KG1 (cell line): ENCODE measurements around the gene SMPX.

ENCODE experiments used
- DNase-seq: peaks from one replicate; lab custom pipeline; 2025; lab: John Stamatoyannopoulos, UW

Gene SMPX

DNA sequence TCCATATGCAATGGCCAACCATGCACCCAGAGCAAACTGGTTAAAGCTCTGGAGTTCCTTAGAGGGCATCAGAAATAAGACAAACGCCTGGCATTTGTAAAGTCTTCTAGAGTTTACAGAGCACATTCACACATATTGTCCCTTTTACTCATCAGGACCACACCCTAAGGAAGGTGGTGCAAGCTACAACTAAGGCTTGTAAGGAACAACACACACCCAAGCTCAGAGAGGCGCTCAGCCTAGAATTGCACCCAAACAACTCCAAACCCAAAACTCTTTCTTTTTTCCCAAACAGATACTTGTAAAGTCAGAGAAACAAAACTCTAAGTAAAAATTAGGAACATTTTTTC lies 46.1 kb downstream of the SMPX start:
- DNase-seq = no peak

- DNase-seq = no peak
Observed at GRCh38 chrX:21711129-21711847, 46.6 kb downstream of the SMPX start.

GRCh38 chrX:21708116-21708515 lies 49.8 kb downstream of the SMPX start:
- no peak for DNase-seq

DNA sequence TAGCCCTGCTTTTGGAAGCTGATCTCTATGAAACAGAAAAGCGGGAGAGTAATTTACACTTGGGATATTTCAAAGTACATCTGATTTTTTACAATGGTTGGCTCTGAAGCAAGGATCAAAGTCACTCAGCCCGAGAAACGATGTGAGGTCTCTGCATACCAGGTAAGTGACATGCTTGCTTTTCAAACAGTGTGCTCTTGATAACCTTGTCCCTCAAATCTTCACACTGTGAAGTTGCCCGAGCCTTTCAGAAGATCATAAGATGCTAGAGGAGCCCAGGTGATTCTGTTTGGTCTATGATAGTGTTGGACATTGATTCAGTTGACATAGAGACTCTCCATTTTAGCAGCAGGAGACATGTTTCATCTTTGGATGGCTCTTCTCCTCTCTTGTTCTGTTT lies 52.7 kb downstream of the SMPX start:
- DNase-seq = no peak

GRCh38 chrX:21702725-21703124 lies 55.2 kb downstream of the SMPX start:
- no peak for DNase-seq

DNA sequence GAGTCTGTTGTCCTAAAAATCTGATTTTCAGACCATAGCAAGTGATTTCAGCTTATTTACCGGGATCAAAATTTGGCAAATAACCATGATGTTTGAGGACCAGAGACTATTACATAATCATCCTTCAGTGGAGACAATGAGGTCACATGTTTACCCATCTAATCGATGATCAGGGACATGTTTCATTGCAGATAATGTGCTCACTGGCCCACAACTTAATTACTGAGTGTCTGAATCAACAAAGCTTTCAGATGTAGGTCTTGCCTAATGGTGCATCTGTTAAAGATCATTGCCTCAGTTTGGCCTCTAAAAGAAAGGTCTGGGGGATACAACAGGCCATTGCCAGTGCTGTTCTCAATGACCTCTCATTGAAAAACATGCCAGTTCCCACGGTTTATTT lies 56.9 kb downstream of the SMPX start:
- DNase-seq = no peak

DNA sequence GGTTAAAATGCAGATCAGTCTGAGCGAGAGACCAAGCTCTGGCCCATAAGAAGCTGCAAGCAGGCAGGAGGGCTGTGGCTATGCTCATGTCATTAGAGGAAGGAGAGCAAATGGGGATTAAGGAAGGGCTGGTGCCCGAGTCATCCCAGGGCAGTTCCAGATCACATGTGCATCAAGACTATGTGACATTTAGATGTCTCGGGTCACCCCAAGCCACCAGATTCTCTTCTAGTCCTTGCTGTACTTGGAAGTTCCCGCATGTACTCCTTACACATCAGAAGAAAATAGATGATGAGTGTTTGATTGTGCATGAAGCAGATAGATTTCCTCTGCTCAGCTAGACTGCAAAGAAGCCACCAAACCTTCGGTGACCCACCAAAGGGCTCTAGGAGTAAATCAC lies 57.6 kb downstream of the SMPX start:
- DNase-seq = no peak

- DNase-seq = no peak
Observed at GRCh38 chrX:21699136-21699535, 58.8 kb downstream of the SMPX start.

DNA sequence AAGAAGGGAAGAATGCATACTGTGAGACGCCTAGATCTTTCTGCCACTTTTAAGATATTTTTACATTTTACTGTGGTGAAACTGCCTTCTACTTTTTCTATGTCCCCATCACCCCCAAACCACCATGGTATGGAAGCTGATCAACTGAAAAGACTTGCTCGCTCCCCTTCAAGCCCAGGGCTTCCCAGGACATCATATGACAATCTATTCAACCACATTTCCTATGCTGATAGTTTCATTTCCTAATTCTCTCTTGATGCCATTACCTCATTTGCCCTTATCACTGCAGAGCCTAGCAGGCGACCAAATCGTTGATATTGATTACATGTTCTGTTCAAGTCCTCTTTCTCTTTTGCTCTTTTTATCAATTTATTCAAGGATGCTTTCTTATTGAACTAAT lies 59.6 kb downstream of the SMPX start:
- no peak for DNase-seq

DNA sequence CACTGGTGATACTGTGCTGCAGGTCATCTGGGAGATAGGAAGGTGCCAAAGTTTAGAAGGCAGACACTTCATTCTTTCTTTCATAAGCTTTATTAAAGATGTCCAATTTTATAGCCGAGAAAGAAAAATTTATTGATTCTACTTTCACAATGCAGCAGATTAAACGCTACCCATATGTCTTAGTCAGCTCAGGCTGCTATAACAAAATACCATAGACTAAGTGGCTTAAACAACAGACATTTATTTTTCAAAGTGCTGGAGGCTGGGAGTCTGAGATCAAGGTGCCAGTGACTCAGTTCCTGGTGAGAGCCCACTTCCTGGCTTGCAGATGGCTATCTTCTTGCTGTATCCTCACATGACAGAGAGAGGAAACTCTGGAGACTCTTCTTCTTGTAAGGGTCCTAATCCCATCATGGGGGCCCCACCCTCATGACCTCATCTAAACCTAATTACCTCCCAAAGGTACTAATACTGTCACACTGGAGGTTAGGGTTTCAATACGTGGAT lies 66.4 kb downstream of the SMPX start:
- DNase-seq = no peak

DNA sequence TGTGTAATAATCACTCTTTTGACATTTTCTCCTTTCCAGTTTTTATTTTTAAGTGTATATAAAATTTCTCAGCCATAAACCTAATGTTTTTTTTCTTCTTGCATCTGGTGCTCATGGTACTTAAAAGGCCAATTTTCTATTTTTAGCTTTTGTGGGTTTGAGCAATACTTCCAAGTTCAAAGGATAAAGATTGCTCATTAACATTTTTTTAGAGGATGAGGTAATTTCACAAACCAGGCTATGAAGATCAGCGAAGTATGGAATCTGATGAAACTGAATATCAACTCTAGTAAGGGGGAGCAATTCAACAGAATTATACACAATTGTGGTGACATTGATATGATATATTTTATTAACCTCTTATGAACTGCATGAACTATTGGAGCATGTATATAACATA lies 74.0 kb downstream of the SMPX start:
- no peak for DNase-seq

DNA sequence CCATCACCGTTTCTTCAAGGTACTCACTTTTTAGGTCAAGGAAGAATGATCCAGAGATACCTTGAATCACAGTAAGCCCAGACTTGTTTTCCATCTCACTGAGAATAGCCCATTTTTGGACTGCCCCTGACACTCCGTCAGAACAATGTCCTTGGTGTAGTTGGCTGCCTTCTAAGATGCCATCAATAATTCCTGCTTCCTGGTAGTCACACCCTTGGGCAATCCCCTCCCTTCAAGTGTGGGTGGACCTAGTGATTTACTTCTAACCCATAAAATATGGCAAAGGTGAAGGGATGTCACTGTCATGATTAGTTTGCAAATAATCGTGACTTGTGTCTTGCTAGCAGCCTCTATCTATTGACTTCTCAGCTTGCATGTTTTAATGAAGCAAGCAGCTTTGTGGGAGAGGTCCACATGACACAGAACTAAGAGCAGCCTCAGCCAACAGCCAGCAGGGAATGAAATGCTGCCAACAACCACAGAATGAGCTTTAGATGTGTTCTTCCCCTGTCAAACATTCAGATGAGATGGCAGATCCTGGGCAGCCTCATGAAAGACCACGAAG lies 79.8 kb downstream of the SMPX start:
- DNase-seq = no peak

DNA sequence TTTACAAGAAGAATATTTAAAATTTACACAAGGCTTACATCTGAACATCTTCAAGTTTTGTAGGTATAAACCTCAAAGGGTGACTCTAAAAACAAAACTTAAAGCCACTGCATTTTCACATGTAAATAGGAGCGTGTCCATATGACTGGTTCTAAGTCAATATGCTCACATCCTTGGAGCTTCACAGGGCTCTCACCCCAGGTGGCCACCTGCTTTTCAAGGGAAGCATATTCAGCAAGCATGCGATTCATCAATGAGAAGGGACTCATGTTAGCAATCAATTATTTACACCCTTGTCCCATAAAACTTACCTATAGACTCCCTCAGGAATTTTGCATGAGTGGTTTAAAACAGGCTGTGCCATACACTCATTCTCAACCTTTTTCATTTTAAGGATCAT lies 82.0 kb downstream of the SMPX start:
- no peak for DNase-seq

- DNase-seq = no peak
Observed at GRCh38 chrX:21674430-21675186, 83.3 kb downstream of the SMPX start.

- DNase-seq = no peak
Observed at GRCh38 chrX:21666679-21667078, 91.2 kb downstream of the SMPX start.

DNA sequence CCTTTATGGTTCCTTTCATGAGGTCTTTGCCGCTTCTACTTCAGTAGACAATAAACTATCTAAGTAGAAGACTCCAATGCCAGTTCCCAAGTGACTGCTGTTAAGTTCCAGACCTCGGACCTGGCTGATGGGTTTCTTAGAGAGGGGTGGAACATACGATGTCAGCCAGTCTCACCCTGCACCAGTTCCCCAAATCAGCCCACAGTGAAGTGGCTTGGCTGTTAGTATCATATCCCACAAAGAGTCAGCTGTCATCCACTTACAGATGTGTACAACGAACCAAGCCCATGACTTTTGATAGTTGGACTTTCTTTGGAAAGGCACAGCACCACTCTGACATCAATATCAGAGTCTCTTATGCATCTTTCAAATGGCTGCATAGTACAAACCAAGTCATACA lies 91.7 kb downstream of the SMPX start:
- DNase-seq = no peak

- DNase-seq = no peak
Observed at GRCh38 chrX:21662761-21663160, 95.2 kb downstream of the SMPX start.

DNA sequence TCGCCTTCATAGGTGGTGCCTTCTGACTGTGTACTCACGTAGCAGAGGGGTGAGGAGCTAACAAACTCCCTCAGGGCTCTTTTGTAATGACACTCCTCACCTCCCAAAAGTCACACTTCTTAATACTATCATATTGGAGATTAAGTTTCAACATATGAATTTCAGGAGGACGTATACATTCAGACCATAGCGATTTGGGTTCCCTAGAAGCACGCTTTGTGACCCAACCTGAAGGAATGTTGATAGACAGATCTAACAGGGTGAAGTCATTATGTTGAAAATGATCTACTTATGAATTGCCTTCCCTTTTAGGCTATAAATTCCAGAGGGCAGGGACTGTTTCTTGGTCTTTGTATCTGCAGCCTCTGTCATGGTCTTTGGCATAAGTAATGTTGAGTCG lies 96.6 kb downstream of the SMPX start:
- DNase-seq = no peak

- no peak for DNase-seq
Observed at GRCh38 chrX:21660156-21660555, 97.8 kb downstream of the SMPX start.

DNA sequence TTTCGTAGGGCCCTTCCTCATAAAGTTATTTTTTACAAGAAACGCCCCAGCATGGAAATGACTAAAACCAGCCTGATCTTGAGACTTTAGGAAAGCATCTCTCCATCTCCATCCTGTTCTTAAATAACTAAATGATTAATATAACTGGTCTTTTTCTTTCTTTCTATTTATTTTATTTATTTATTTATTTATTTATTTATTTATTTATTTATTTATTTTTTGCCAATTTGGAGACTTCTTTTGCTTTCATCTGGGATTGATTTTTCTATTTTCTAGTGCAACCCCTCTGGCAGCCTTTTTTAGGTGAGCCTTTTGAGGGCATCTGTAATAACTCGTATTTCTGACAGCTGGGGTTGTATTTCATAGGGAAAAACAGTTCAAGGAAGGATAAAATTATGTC lies 98.6 kb downstream of the SMPX start:
- no peak for DNase-seq

GRCh38 chrX:21658746-21659145 lies 99.2 kb downstream of the SMPX start:
- DNase-seq = no peak

GRCh38 chrX:21658152-21658737 lies 99.7 kb downstream of the SMPX start, which contains the start of gene KLHL34:
TSS of gene KLHL34 (minus strand) at chrX:21658330. CDS start at chrX:21657788, 542 bp downstream.
- no peak for DNase-seq
